Liver (tissue), 9 donors: ENCODE data around the gene STK17A. TPM values are rescaled to one million over a fixed set of nuclear protein-coding genes. Genes with fewer than 3 reads are reported as not detected.
A peak's percentile ranks its signal among the peaks of the same experiment; 100 is the strongest.

Experiments
- DNase-seq: peaks from one replicate; pipeline ENCODE4 v3.0.0-alpha.2; 2017; ENCODE audit warnings: low spot score
- H3K27ac ChIP-seq, 2 donors: one replicate each; pipeline ENCODE4 v1.7.0; 2013; ENCODE audit warnings: inconsistent platforms in 2 of 2, low read length in 2 of 2, control low read depth in 1 of 2, low read depth in 1 of 2, mild to moderate bottlenecking in 1 of 2
- H3K27me3 ChIP-seq, 4 donors: one replicate each; pipeline versions ENCODE4 v1.6.1 to v1.7.0; 2013; ENCODE audit warnings: low read length in 3 of 4, inconsistent platforms in 1 of 4, mild to moderate bottlenecking in 1 of 4, moderate library complexity in 1 of 4; ENCODE audit not compliant: control insufficient read depth in 4 of 4, insufficient read depth in 4 of 4
- H3K36me3 ChIP-seq, 4 donors: one replicate each; pipeline versions ENCODE4 v1.6.1 to v1.7.0; 2013; ENCODE audit warnings: low read length in 3 of 4, mild to moderate bottlenecking in 3 of 4, low read depth in 1 of 4, moderate library complexity in 1 of 4; ENCODE audit not compliant: control insufficient read depth in 4 of 4, insufficient read depth in 3 of 4
- H3K4me1 ChIP-seq, 4 donors: one replicate each; pipeline versions ENCODE4 v1.6.1 to v1.7.0; 2013; ENCODE audit warnings: low read length in 3 of 4, mild to moderate bottlenecking in 3 of 4, moderate library complexity in 1 of 4; ENCODE audit not compliant: control insufficient read depth in 4 of 4, insufficient read depth in 4 of 4
- H3K4me3 ChIP-seq, 3 donors: one replicate each; pipeline versions ENCODE4 v1.6.1 to v1.7.0; 2013; ENCODE audit warnings: low read length in 3 of 3, control low read depth in 1 of 3, low read depth in 1 of 3, mild to moderate bottlenecking in 1 of 3
- H3K9ac ChIP-seq, 2 donors: one replicate each; pipeline ENCODE4 v1.7.0; 2013; ENCODE audit warnings: low read length in 2 of 2, mild to moderate bottlenecking in 2 of 2, moderate library complexity in 2 of 2, control low read depth in 1 of 2, low read depth in 1 of 2
- H3K9me3 ChIP-seq, 4 donors: one replicate each; pipeline versions ENCODE4 v1.6.1 to v1.7.0; 2013; ENCODE audit warnings: low read length in 3 of 4; ENCODE audit not compliant: control insufficient read depth in 4 of 4
- EGR1 ChIP-seq, 2 donors: IDR thresholded peaks; 2 replicates each; pipeline ENCODE4 v1.6.1; 2016 to 2018; ENCODE audit warnings: antibody characterized with exemption in 2 of 2, low read depth in 2 of 2
- FOXA1 ChIP-seq: IDR thresholded peaks from 2 replicates; pipeline ENCODE4 v1.6.1; 2016; ENCODE audit warnings: antibody characterized with exemption
- FOXA2 ChIP-seq: IDR thresholded peaks from 2 replicates; pipeline ENCODE4 v1.6.1; 2016; ENCODE audit warnings: antibody characterized with exemption
- GABPA ChIP-seq, 2 donors: IDR thresholded peaks in 1 of 2; conservative IDR thresholded peaks in 1 of 2; 2 replicates each; pipeline ENCODE4 v1.6.1; 2016; ENCODE audit warnings: antibody characterized with exemption in 2 of 2, mild to moderate bottlenecking in 1 of 2, moderate library complexity in 1 of 2
- HNF4A ChIP-seq, 2 donors: conservative IDR thresholded peaks; 2 replicates each; pipeline ENCODE4 v1.6.1; 2016; ENCODE audit warnings: antibody characterized with exemption in 2 of 2, mild to moderate bottlenecking in 2 of 2
- HNF4G ChIP-seq: IDR thresholded peaks from 2 replicates; pipeline ENCODE4 v1.6.1; 2016; ENCODE audit warnings: antibody characterized with exemption
- JUND ChIP-seq, 2 donors: IDR thresholded peaks; 2 replicates each; pipeline ENCODE4 v1.6.1; 2016; ENCODE audit warnings: antibody characterized with exemption in 2 of 2
- MAX ChIP-seq: IDR thresholded peaks from 2 replicates; pipeline ENCODE4 v1.6.1; 2016; ENCODE audit warnings: antibody characterized with exemption
- NR2F2 ChIP-seq: IDR thresholded peaks from 2 replicates; pipeline ENCODE4 v1.6.1; 2016; ENCODE audit warnings: antibody characterized with exemption
- RAD21 ChIP-seq, 2 donors: IDR thresholded peaks; 2 replicates each; pipeline ENCODE4 v1.6.1; 2016; ENCODE audit warnings: antibody characterized with exemption in 2 of 2, mild to moderate bottlenecking in 2 of 2
- RXRA ChIP-seq, 2 donors: IDR thresholded peaks; 2 replicates each; pipeline ENCODE4 v1.6.1; 2017 to 2018; ENCODE audit warnings: antibody characterized with exemption in 2 of 2, mild to moderate bottlenecking in 1 of 2
- SP1 ChIP-seq: IDR thresholded peaks from 2 replicates; pipeline ENCODE4 v1.6.1; 2018; ENCODE audit warnings: antibody characterized with exemption, mild to moderate bottlenecking
- TAF1 ChIP-seq: conservative IDR thresholded peaks from 2 replicates; pipeline ENCODE4 v1.6.1; 2016; ENCODE audit warnings: antibody characterized with exemption, mild to moderate bottlenecking
- YY1 ChIP-seq: IDR thresholded peaks from 2 replicates; pipeline ENCODE4 v1.6.1; 2016; ENCODE audit warnings: antibody characterized with exemption, mild to moderate bottlenecking
- ZBTB33 ChIP-seq: IDR thresholded peaks from 2 replicates; pipeline ENCODE4 v1.6.1; 2016; ENCODE audit warnings: antibody characterized with exemption
- WGBS: extraction: QIAGEN DNeasy Blood & Tissue Kit; methylation state at CpG from one replicate; pipeline ENCODE4 v1.1.7; 2013; 5-methylcytosine and 5-hydroxymethylcytosine counted together
- polyA plus RNA-seq, 2 donors: library from polyadenylated mRNA; stranded (reverse) in 1 of 2; unstranded in 1 of 2; fragments of 200-250 nt in 1 of 2; fragments of >200 nt in 1 of 2; fragmentation: Nextera tagmentation in 1 of 2; extraction: Ambion mirVana in 1 of 2; gene quantifications; one replicate each; pipeline versions ENCODE4 v1.2.1 to v1.2.3, GENCODE V29; 2013 to 2015
- total RNA-seq, 2 donors: library from RNA; depleted of rRNA; stranded (reverse); fragments of >200 nt; gene quantifications; one replicate each; pipeline ENCODE4 v1.2.3, GENCODE V29; 2014
- TF ChIP-seq, protein P1 (sequence below): IDR thresholded peaks from 2 replicates; pipeline ENCODE4 v1.6.1; 2016; ENCODE audit warnings: antibody characterized with exemption
- TF ChIP-seq, protein P2 (sequence below): IDR thresholded peaks from 2 replicates; pipeline ENCODE4 v1.6.1; 2016; ENCODE audit warnings: antibody characterized with exemption, mild to moderate bottlenecking
- TF ChIP-seq, protein P3 (sequence below): fragments of 150-350 bp; IDR thresholded peaks from 2 replicates; pipeline ENCODE4 v1.5.1; 2017; ENCODE audit warnings: improper control_type of control experiment, low read depth, low read length; ENCODE audit not compliant: missing input control
- donor health status: healthy.
- donor health status: healthy.
- donor health status: healthy.
- donor health status: healthy.
- donor health status: healthy.

STK17A gene
- total and polyA plus RNA-seq, 4 donors: 3.0 to 18.2 (median 7.2) TPM

- TF ChIP-seq, protein P1, sequence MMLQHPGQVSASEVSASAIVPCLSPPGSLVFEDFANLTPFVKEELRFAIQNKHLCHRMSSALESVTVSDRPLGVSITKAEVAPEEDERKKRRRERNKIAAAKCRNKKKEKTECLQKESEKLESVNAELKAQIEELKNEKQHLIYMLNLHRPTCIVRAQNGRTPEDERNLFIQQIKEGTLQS: no peak
- TF ChIP-seq SP1: no peak
These were observed 53.2 kb downstream of the STK17A start (continued) for GRCh38 chr7:43636093-43636492.

DNA sequence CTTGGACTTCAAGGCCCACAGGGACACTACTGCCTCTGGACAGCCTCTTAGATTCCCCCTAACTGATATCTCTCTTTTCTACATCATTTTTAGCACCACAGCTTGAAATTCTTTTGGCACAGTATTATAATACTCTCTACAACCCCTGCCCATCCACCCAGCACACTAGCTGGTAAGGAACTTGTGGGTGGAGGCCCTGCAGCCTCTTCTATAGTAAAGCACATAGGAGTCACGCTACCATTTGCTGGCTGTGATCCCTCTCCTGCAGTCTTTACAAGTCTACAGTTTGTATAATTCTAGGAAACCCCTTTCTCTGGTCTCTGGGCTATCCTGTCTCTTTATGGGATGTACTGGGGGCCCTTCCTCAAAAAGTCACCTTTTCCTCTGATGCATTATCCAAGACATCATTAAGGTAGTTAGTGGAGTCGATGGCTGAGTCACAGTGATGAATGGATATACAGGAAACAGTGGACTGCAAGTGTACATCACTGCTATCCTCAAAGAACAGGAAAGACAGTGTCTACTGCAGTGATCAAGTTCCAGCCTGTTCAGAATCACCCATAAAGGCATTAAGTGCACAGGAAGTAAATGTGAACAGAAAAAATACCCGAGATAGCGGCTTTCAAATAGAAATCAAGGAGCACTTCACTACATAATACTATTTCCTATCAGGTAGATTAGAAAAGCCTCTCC lies 54.4 kb downstream of the STK17A start:
- no peak overlapping the region for H3K4me3 ChIP-seq
- no peak for DNase-seq
- no peak overlapping the region for H3K9ac ChIP-seq
- H3K4me1 ChIP-seq: peaks cover 11 to 21% (median 15%) of the 10 kb centered on the region in 4 donors
- H3K36me3 ChIP-seq: peaks cover 0 to 24% (median 10%) of the 10 kb centered on the region in 4 donors
- no peaks in the 10 kb centered on the region for H3K9me3 ChIP-seq
- 85% methylated on average over 4 of the region's 4 CpGs for WGBS
- H3K27ac ChIP-seq: no peak overlapping the region
- no peaks in the 10 kb centered on the region for H3K27me3 ChIP-seq
- no peak for TF ChIP-seq YY1
- TF ChIP-seq JUND (IDR thresholded peaks at IDR 0.05): no peak
- TF ChIP-seq ZBTB33: no peak
- TF ChIP-seq FOXA2: no peak

GRCh38 chr7:43639858-43640491 lies 57.1 kb downstream of the STK17A start:
- H3K9ac ChIP-seq: no peak overlapping the region
- DNase-seq: no peak
- peaks cover under 1 to 20% (median 7%) of the 10 kb centered on the region in 4 donors for H3K36me3 ChIP-seq
- peak overlapping the region; percentile 21 to 28 for H3K27ac ChIP-seq
- no peaks in the 10 kb centered on the region for H3K27me3 ChIP-seq
- TF ChIP-seq MAX (peak; percentile 85), GABPA (IDR thresholded peaks at IDR 0.05 in 1 of 2, conservative IDR thresholded peaks at IDR 0.05 in 1 of 2) (no peak), FOXA1 (peak; percentile 56), JUND (IDR thresholded peaks at IDR 0.05) (peak; percentile 61 to 69), HNF4G (peak; percentile 76), NR2F2 (peak; percentile 99), TAF1 (no peak), SP1 (peak; percentile 81), FOXA2 (peak; percentile 33), ZBTB33 (peak; percentile 78), EGR1 (IDR thresholded peaks at IDR 0.05; ENCODE audit: low read depth in 2 of 2) (peak; percentile 20 to 56), YY1 (peak; percentile 52), RAD21 (IDR thresholded peaks at IDR 0.05) (peak; percentile 47 to 62), RXRA (IDR thresholded peaks at IDR 0.05) (peak; percentile 93 to 95), HNF4A (conservative IDR thresholded peaks at IDR 0.05) (peak; percentile 94 to 95)
- TF ChIP-seq, protein P2, sequence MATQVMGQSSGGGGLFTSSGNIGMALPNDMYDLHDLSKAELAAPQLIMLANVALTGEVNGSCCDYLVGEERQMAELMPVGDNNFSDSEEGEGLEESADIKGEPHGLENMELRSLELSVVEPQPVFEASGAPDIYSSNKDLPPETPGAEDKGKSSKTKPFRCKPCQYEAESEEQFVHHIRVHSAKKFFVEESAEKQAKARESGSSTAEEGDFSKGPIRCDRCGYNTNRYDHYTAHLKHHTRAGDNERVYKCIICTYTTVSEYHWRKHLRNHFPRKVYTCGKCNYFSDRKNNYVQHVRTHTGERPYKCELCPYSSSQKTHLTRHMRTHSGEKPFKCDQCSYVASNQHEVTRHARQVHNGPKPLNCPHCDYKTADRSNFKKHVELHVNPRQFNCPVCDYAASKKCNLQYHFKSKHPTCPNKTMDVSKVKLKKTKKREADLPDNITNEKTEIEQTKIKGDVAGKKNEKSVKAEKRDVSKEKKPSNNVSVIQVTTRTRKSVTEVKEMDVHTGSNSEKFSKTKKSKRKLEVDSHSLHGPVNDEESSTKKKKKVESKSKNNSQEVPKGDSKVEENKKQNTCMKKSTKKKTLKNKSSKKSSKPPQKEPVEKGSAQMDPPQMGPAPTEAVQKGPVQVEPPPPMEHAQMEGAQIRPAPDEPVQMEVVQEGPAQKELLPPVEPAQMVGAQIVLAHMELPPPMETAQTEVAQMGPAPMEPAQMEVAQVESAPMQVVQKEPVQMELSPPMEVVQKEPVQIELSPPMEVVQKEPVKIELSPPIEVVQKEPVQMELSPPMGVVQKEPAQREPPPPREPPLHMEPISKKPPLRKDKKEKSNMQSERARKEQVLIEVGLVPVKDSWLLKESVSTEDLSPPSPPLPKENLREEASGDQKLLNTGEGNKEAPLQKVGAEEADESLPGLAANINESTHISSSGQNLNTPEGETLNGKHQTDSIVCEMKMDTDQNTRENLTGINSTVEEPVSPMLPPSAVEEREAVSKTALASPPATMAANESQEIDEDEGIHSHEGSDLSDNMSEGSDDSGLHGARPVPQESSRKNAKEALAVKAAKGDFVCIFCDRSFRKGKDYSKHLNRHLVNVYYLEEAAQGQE: peak; percentile 69
- TF ChIP-seq, protein P3, sequence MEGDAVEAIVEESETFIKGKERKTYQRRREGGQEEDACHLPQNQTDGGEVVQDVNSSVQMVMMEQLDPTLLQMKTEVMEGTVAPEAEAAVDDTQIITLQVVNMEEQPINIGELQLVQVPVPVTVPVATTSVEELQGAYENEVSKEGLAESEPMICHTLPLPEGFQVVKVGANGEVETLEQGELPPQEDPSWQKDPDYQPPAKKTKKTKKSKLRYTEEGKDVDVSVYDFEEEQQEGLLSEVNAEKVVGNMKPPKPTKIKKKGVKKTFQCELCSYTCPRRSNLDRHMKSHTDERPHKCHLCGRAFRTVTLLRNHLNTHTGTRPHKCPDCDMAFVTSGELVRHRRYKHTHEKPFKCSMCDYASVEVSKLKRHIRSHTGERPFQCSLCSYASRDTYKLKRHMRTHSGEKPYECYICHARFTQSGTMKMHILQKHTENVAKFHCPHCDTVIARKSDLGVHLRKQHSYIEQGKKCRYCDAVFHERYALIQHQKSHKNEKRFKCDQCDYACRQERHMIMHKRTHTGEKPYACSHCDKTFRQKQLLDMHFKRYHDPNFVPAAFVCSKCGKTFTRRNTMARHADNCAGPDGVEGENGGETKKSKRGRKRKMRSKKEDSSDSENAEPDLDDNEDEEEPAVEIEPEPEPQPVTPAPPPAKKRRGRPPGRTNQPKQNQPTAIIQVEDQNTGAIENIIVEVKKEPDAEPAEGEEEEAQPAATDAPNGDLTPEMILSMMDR: no peak
- TF ChIP-seq, protein P1: peak; percentile 34
- H3K4me3 ChIP-seq: no peak overlapping the region
- H3K4me1 ChIP-seq: peaks cover 11 to 21% (median 15%) of the 10 kb centered on the region in 4 donors
- 21% methylated on average over 6 of the region's 6 CpGs for WGBS
- H3K9me3 ChIP-seq: no peaks in the 10 kb centered on the region
